HEK293T (cell line): ENCODE measurements around the gene ZFHX2.
A peak's percentile ranks its signal among the peaks of the same experiment; 100 is the strongest.

Experiments used
- CTCF ChIA-PET: fragments of 350-600 bp; formaldehyde crosslinking; extraction: SDS; loops from one replicate; lab custom pipeline; 2021; ENCODE audit warnings: antibody characterized with exemption, inconsistent platforms; lab: Yijun Ruan, JAX
- POLR2A ChIA-PET: fragments of 350-600 bp; formaldehyde crosslinking; extraction: SDS; loops from one replicate; lab custom pipeline; 2020; ENCODE audit warnings: antibody characterized with exemption, inconsistent platforms; lab: Yijun Ruan, JAX
- DNase-seq: peaks from one replicate; pipeline ENCODE4 v3.0.0; 2012; ENCODE audit warnings: mixed read lengths; ENCODE audit errors: extremely low spot score
- ARNT ChIP-seq: fragments of 450-650 bp; IDR thresholded peaks from 2 replicates; pipeline ENCODE4 v1.6.1; 2017; ENCODE audit warnings: mild to moderate bottlenecking
- BHLHE40 ChIP-seq: fragments of 450-650 bp; IDR thresholded peaks from 2 replicates; pipeline ENCODE4 v1.6.1; 2016; ENCODE audit warnings: mild to moderate bottlenecking, moderate library complexity, borderline replicate concordance
- CTBP1 ChIP-seq: fragments of 450-650 bp; IDR thresholded peaks from 2 replicates; pipeline ENCODE4 v1.6.1; 2016; ENCODE audit warnings: borderline replicate concordance
- ELF4 ChIP-seq: fragments of 450-650 bp; IDR thresholded peaks from 2 replicates; pipeline ENCODE4 v1.6.1; 2017; ENCODE audit warnings: antibody characterized with exemption
- FOXA1 ChIP-seq: fragments of 450-650 bp; IDR thresholded peaks from 2 replicates; pipeline ENCODE4 v1.6.1; 2016; ENCODE audit warnings: mild to moderate bottlenecking
- FOXK2 ChIP-seq: fragments of 450-650 bp; IDR thresholded peaks from 2 replicates; pipeline ENCODE4 v1.6.1; 2016; ENCODE audit warnings: mild to moderate bottlenecking
- FOXM1 ChIP-seq: fragments of 450-650 bp; IDR thresholded peaks from 2 replicates; pipeline ENCODE4 v1.6.1; 2017; ENCODE audit warnings: mild to moderate bottlenecking, borderline replicate concordance
- HDGF ChIP-seq: fragments of 450-650 bp; IDR thresholded peaks from 2 replicates; pipeline ENCODE4 v1.6.1; 2017; ENCODE audit warnings: antibody characterized with exemption, borderline replicate concordance
- L3MBTL2 ChIP-seq: fragments of 450-650 bp; conservative IDR thresholded peaks from 2 replicates; pipeline ENCODE4 v1.6.1; 2016; ENCODE audit warnings: mild to moderate bottlenecking
- LEF1 ChIP-seq: fragments of 450-650 bp; IDR thresholded peaks from 2 replicates; pipeline ENCODE4 v1.6.1; 2017; ENCODE audit warnings: mild to moderate bottlenecking, borderline replicate concordance
- NFRKB ChIP-seq: fragments of 450-650 bp; IDR thresholded peaks from 2 replicates; pipeline ENCODE4 v1.6.1; 2016; ENCODE audit warnings: mild to moderate bottlenecking, moderate library complexity
- PKNOX1 ChIP-seq: fragments of 450-650 bp; IDR thresholded peaks from 2 replicates; pipeline ENCODE4 v1.6.1; 2016
- SP1 ChIP-seq: fragments of 450-650 bp; IDR thresholded peaks from 2 replicates; pipeline ENCODE4 v1.6.1; 2017
- SUZ12 ChIP-seq: fragments of 450-650 bp; IDR thresholded peaks from 2 replicates; pipeline ENCODE4 v1.6.1; 2016; ENCODE audit warnings: mild to moderate bottlenecking
- TARDBP ChIP-seq: fragments of 450-650 bp; IDR thresholded peaks from 2 replicates; pipeline ENCODE4 v1.6.1; 2016
- ZNF384 ChIP-seq: fragments of 450-650 bp; IDR thresholded peaks from 2 replicates; pipeline ENCODE4 v1.6.1; 2016

Gene ZFHX2

GRCh38 chr14:23492618-23493272, 58.8 kb downstream of the ZFHX2 start:
- ChIA-PET POLR2A (interaction anchor here (1.1 kb wide), 1 partner anchor 64 kb away, joined by 3 read pairs; no protein-coding TSS in a partner anchor), CTCF (no interaction called here)
- TF ChIP-seq ELF4 (no peak), SUZ12 (no peak), CTBP1 (no peak), TARDBP (no peak), ZNF384 (no peak), L3MBTL2 (no peak), BHLHE40 (no peak), PKNOX1 (no peak), LEF1 (no peak)
- no peak for DNase-seq

GRCh38 chr14:23487216-23487615, 64.3 kb downstream of the ZFHX2 start:
- ChIA-PET POLR2A (no interaction called here), CTCF (no interaction called here)
- DNase-seq, result no peak
- TF ChIP-seq FOXA1 (no peak), ZNF384 (no peak), ARNT (no peak), NFRKB (no peak), HDGF (no peak), SP1 (no peak), PKNOX1 (no peak), L3MBTL2 (no peak), SUZ12 (no peak), TARDBP (no peak), FOXM1 (no peak)

- TF ChIP-seq SP1, result no peak
- no peak for TF ChIP-seq SUZ12
- TF ChIP-seq LEF1, result no peak
- no peak for TF ChIP-seq HDGF
- ChIA-PET CTCF (no interaction called here), POLR2A (no interaction called here)
- no peak for DNase-seq
These were observed 65.5 kb downstream of the ZFHX2 start for GRCh38 chr14:23486036-23486435.

GRCh38 chr14:23485326-23485725, 66.2 kb downstream of the ZFHX2 start:
- CTCF ChIA-PET, result no interaction called here
- TF ChIP-seq ELF4, result no peak
- TF ChIP-seq CTBP1, result no peak
- no peak for TF ChIP-seq ZNF384
- TF ChIP-seq PKNOX1, result no peak
- TF ChIP-seq HDGF, result no peak
- no peak for TF ChIP-seq FOXA1
- TF ChIP-seq FOXK2, result no peak
- TF ChIP-seq BHLHE40, result no peak
- no peak for TF ChIP-seq FOXM1
- TF ChIP-seq L3MBTL2, result no peak
- TF ChIP-seq SP1, result no peak
- TF ChIP-seq SUZ12, result no peak
- POLR2A ChIA-PET, result no interaction called here
- DNase-seq, result no peak

GRCh38 chr14:23483236-23483854, 68.2 kb downstream of the ZFHX2 start:
- peak; percentile 77 for DNase-seq
- ChIA-PET POLR2A (interaction anchor here (1.1 to 2.2 kb wide), 2 partner anchors 72 to 77 kb away, joined by 5 to 11 read pairs; no protein-coding TSS in a partner anchor), CTCF (interaction anchor here (0.7 to 2.3 kb wide), 5 partner anchors 12 to 76 kb away, joined by 3 to 11 read pairs (median 4); no protein-coding TSS in a partner anchor)
- TF ChIP-seq PKNOX1, result no peak
- no peak for TF ChIP-seq ARNT
- TF ChIP-seq NFRKB, result no peak
- no peak for TF ChIP-seq ZNF384
- TF ChIP-seq FOXK2, result no peak
- no peak for TF ChIP-seq SP1
- TF ChIP-seq FOXA1, result no peak
- no peak for TF ChIP-seq SUZ12
- no peak for TF ChIP-seq FOXM1
- TF ChIP-seq HDGF, result no peak
- no peak for TF ChIP-seq LEF1
- TF ChIP-seq ELF4, result no peak
- no peak for TF ChIP-seq CTBP1
- TF ChIP-seq L3MBTL2, result no peak
- TF ChIP-seq BHLHE40, result no peak
- no peak for TF ChIP-seq TARDBP
